HG02759 (cell line): Measurements from ENCODE around the gene RANBP10.
A peak's percentile ranks its signal among the peaks of the same experiment; 100 is the strongest.

Experiments
- ATAC-seq: cut with Tn5 transposase; IDR thresholded peaks from one replicate; pipeline ENCODE4 v1.9.1; 2021; ENCODE audit warnings: mild to moderate bottlenecking, moderate library complexity; ENCODE audit not compliant: unreplicated experiment

Gene RANBP10

DNA sequence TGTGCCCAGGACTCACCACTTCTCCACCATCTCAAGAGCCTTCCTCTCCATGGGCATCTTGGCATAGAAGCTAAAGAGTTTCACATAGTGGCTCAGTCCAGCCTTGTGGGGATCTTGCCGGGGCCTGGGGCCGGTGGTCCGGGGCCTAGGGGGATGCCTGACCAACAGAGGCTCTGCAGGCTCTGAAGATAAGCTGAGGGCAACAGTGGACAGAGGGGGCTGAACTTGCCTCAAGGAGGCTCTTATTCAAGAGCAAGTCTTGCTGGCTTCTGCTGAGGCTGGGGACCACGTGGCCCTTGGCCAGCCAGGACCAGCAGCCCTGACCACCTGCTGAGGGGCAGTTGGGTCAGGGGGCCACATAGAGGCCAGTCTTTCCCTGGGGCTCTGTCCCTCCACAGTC is 22.3 kb upstream of the RANBP10 start:
- ATAC-seq = no peak

DNA sequence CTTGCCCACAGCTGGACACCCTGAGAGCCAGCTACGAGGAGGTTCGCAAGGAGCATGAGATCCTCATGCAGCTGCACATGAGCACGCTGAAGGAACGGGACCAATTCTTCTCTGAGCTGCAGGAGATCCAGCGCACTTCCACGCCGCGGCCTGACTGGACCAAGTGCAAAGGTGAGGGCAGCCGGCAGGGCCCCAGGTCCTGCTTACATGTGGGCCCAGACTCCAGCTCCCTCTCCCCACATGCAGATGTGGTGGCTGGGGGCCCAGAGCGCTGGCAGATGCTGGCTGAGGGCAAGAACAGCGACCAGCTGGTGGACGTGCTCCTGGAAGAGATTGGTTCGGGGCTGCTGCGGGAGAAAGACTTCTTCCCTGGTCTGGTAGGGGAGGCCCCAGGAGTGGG is 19.5 kb upstream of the RANBP10 start:
- ATAC-seq = no peak

DNA sequence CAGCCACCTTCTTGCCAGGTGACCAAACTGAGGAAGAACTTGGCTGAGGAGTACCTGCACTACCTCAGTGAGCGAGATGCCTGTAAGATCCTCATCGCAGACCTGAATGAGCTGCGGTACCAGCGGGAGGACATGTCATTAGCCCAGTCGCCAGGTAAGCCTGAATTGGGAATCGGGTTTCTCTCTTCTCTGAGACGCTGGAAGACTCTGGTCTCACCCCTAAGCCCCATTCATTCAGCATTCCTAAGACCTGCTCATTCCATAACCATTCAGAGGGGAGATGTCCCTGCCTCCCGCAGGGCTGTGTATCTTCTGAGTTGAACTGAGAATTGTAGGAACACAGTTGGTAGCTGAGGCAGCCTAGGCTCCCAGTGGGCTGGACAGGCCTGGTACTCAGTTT is 18.8 kb upstream of the RANBP10 start:
- no peak for ATAC-seq

DNA sequence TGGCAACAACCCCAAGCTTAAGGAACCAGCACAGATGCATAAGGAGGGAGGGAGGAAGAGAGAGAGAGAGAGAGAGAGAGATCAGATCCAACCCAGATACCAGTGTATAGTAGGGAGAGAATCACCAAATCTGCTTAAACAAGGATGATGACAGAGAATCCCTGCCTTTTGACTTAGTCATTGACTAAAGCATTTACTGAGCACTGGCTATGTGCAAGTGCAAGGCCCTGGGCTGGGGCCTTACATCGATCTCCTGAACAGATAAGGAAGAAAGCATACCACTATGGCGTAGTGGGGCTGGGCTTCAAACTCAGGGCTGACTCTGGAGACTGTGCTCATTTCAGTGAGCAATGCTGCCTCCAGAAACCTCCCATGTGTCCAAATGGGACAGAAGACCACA is 16.2 kb upstream of the RANBP10 start:
- no peak for ATAC-seq

DNA sequence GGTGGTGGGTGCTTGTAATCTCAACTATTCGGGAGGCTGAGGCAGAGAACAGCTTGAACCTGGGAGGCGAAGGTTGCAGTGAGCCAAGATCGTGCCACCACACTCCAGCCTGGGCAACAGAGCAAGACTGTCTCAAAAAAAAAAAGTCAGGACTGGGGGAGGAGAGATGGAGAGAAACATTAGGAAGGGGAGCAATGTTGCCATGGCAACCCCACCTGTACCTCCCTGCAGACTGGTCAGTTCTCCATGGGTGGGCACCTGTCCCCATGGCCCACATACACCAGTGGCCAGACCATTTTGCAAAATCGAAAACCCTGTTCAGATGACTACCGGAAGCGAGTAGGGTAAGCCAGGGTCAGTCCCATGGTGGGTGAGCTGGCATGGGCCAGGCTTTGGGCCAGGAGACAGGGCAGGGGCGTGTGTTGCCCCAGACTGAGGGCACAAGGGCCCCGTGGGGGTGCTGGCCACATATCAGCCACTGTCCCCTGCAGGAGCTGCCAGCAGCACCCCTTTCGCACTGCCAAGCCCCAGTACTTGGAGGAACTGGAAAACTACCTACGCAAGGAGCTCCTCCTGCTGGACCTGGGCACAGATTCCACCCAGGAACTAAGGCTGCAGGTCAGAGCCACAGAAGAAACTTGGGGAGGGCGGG is 14.4 kb upstream of the RANBP10 start:
- no peak for ATAC-seq

DNA sequence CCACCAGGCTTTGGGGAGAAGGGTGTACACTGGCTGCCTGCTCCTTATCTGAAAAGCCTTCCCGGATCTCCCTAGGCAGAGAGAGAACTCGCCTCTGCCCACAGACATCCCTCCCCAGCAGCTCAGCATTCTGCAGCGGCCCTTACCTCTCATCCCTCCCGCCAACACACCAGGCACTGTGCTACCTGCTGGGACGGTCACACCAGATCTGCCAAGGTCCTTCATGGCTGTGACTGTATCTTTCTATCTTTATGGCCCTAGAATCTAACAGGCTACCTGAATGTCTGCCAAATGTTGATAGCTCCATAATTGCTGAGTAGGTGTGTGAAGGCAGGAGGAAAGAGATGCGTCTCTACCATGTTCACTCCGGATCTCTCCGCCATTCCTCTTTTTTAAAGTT is 8.2 kb upstream of the RANBP10 start:
- no peak for ATAC-seq

DNA sequence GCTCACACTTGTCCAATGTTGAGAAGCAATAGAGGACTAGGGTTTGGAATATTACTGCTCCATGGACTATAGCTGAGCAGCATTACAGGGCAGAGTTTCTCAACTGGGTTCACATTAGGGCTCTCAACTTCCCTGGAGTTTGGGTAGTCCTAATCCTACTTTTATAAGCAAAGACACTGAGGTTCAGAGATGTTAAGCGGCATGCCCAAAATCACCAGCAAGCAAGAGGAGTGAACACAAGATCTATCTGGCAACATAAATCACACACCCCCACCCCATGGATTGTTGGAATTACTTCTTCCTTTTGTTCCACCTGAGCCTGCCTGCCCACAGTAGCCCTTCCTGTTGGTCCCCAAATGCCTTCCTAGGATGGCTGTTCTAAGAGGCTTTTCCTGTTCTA is 5.5 kb upstream of the RANBP10 start:
- ATAC-seq = no peak

DNA sequence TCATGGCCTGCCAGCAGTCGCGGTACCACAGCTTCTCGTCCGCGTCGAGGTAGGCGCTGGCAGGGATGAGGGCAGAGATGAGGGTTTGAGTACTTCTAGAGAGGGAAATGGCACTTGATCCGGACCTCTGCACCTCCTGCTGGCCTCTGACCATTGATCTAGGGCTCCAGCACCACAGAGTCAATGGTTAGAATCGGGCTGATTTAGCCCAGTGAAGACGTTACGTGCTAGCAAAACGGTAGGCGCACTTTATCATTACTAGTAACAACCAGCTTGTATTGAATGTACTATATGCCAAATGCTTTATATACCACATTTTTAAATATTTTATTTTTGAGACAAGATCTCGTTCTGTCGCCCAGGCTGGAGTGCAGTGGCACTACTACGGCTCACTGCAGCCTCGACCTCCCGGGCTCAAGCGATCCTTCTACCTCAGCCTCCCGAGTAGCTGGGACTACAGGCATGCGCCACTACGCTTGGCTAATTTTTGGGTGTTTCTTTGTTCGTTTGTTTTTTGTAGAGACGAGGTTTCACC is 855 bp upstream of the RANBP10 start:
- ATAC-seq = peak; percentile 1

DNA sequence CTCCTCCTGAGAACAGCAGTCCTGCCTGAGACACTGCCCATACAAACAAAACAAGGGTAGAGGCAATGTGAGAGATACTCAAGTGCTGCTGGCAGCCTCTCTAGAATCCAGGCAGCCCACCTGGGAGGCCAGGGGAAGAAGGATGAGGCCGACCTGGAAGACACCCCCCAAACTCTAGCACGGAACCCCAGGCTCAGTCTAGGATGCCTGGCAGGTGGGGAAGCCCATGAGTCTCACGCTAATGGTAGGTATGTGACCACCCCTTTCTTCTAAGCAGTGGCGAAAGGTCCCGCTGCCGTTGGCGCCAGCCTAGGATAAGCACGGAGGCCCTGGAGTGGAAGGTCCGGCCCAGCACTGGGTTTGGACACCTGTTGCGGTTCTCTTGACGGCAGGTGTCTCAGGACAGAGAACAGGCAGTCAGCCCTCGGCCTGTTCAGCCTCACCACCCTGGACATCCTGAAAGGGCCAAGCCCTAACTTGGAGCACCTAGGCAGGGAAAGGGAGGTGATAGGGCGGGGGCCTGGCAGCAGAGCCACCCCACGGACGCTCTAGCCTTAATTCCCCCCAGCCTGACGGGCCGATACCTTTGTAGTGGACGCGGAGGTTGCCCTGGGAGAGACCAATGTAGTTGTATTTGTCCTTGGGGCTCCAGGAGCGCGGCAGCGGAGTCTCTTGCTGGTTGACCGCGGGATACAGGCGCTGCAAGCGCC is 487 bp downstream of the RANBP10 start:
- peak; percentile 0 for ATAC-seq

DNA sequence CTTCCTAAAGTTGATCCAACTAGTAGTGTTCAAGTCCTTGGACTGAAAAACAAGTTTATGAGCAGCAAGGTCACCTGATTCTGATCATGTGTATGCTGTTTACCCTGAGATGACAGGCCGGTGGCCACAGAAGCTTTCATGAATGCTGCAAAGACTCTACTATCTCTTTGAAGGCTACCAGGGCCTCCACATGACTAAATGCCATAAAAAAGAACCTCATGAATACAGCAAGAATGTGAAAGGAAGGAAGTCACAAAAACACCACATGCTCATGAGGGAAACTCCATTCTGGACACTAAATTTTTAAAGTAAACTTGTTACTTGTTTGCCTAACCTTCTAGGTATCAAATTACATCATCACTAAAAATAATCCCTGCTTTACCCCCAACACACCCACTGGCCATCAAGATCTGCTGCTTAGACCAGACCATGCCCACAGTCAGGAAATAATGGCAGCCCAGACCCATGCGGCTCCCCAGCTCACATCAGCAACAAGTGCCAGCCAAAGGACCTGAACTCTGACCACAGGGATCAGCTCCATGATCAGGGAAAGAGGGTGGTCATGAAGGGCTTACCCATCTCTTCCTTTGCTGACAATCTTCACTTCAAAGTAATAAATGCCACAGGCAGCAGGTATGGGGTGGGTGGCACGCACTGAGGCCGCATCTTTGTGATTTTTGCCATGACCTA is 1.4 kb downstream of the RANBP10 start:
- no peak for ATAC-seq

DNA sequence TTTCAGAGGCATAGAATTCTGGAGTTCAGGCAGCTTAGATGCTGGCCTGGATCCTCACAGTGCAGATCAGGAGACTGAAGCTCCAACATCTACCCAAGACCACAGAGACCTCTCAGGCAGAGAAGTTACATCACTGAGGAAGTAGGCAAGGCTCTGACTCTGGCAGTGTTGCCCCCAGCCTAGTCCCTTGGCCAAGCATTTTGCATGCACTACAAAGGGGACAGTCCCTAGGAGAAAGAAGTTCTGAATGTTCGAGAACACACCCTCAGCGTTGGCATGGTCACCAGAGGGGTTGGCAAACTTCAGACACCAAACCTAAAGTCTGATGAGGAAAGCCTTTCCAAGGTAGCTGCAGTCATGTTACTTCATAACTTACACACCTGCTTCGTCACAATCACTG is 2.5 kb downstream of the RANBP10 start:
- no peak for ATAC-seq

DNA sequence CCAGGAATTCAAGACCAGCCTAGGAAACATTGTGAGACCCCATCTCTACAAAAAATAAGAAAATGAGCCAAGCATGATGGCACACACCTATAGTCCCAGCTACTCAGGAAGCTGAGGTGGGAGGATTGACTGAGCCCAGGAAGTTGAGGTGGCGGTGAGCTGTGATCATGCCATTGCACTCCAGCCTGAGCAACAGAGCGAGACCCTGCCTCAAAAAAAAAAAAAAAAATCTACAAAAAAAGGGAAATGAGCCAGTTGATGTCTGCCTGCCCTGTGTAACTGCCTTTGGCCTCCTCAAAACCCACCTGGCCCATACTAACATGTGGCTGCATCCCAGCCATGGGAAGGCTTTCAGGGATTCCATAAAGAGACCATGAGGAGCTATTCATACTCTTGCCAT is 4.5 kb downstream of the RANBP10 start:
- no peak for ATAC-seq

DNA sequence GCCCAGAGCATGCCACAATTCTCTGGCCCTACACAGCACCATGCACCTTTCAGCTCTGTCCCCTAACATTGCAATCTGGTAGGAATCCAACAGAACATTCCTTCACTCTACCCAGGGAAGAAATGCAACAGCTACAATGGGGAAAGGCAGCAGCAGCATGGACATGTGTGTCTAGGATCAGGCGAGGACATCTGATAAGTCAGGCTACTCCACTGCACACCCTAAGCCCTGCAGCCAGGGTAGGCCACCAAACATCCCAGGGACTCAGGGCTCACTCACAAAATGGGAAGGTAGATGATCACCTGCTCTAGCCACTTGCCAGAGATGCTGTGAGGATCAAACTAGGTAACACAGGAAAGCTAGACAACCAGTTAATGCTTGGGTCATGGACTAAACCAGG is 5.1 kb downstream of the RANBP10 start:
- no peak for ATAC-seq

DNA sequence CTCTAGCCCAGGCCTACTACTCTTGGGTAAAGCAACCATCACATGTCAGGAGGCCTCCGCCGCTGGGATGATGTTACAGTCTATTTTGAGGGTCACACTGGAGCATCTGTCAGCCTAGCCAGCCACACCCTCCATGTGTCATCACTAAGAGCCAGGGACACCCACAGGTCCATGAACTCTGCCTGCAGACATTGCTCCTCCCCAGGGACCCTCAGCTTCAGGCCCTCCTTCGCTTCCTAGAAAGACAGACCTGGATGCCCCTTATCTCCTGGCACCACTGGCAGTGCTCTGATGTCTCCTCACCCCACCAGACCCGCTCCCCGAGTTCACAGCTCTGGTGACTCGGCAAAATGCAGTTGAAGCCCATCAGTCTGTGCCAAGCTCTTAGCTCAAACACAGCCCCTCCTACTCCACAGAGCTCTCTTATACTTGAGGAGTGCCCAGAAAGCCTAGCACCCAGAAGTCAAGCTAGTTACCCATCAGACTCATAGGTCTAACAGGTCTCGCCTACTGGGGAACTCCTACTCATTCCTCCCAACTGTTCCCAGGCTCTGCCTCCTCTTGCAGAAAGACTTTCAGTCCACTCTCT is 5.9 kb downstream of the RANBP10 start:
- ATAC-seq = no peak

DNA sequence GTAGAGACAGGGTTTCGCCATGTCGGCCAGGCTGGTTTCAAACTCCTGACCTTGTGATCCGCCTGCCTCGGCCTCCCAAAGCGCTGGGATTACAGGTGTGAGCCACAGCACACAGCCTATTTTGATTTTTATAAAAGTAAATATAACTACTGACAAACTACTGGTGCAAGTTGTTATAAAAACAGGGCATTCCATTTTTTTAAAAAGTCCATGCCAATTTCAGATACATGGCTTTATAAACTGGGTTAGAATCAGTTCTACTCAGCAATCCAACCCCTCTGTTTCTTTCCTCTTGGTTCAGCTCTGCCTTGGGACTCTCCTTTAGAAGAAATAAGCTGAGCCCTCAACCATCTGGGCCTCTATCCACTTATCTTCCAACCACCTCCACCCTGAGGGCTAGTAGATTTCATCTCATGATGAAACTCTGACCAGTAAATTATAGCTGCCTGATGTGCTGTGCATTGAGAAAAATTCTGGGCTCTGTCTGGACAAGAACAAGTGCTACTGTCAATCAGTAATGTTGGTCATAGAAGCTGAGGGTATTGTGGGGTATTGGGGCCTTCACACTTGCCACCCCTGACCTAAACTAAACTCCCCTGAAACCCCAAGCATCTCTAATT is 10.2 kb downstream of the RANBP10 start:
- ATAC-seq = no peak

DNA sequence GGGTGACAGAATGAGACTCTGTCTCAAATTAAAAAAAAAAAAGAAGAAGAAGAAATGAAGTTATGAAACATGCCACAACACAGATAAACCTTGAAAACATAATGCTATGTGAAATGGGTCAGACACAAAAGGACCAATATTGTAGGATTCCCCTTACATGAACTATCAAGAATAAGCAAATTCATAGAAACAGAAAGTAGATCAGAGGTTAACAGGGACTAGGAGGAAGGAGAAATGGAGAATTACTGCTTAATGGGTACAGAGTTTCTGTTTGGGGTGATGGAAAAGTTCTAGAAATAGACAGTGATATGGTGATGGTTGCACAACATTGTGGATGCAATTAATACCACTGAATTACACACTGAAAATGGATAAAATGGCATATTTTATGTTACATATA is 16.3 kb downstream of the RANBP10 start:
- ATAC-seq = no peak

DNA sequence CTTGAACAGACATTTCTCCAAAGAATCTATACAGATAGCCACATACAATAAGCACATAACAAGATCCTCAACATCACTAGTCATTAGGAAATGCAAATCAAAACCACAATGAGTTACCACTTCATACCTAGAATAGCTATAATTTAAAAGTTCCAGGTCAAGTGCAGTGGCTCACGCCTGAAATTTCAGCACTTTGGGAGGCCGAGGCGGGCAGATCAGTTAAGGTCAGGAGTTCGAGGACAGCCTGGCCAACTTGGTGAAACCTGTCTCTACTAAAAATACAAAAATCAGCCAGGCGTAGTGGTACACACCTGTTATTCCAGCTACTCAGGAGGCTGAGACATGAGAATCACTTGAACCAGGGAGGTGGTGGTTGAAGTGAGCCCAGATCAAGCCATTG is 19.9 kb downstream of the RANBP10 start:
- no peak for ATAC-seq

DNA sequence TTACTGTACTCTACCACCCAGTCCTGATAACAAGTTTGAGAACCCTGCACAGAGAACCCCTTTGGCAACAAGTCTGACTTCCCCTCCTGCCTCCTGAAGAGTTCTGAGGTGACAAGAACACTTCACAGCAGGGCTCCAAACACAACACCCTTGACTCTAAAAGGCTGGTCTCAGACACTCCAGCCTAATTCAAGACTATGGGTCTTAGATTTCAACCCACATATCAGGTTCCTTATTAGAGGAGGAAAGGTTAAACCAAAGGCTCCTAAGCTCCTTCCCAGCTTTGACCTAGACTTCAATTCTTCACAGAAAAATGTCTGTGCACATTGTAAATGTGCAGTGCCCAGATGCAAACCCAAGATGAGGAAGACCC is 23.0 kb downstream of the RANBP10 start:
- ATAC-seq = no peak

DNA sequence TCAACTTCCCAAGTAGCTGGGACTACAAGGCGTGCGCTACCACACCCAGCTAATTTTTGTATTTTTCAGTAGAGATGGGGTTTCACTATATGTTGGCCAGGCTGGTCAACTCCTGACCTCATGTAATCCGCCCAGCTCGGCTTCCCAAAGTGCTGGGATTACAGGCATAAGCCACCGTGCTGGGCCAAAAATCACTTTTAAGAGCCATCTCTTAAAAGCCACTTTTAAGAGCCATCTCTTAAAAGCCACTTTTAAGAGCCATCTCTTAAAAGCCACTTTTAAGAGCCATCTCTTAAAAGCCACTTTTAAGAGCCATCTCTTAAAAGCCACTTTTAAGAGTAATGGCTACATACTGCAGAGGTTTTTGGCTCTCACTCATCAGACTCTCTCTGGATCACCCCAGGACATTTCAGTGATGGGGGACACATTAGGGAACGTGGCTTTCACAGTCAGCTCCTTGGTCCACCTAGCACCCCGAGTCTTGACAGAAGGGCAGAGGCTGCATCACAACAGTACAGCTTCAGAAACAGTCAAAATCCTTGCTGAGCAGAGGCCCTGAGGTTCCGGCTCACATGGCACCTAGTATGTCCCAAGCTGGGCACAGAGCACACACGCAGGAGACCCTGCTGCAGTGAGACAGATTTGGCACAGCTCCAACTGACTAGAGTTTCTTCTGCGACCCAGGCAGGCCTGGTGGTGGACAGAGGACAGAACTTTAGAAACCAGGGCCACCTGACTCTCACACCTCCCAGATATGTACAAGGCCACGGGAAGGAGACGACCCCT is 23.6 kb downstream of the RANBP10 start:
- no peak for ATAC-seq

DNA sequence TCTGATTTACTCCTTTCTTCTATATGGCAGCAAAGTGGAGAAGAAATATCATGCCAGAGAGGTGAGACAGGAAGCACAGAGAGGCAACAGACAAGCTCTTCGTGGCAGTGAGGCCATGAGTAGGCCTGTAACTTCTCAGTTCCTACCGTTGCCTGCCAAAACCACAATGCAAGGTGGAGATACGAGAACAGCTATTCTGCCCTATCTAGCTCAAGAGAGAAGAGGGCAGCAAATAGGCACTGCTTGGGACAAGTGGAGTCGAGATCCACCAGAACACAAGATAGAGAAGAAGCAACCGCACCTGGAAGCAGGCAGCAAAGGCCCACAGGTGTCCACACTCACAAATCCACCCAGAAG is 24.8 kb downstream of the RANBP10 start:
- no peak for ATAC-seq
